ENCODE data around the gene UNCX. TPM values are rescaled to one million over a fixed set of nuclear protein-coding genes. Genes with fewer than 3 reads are reported as not detected.

Gene UNCX
- total and polyA plus RNA-seq, 9 donors = not detected

DNA sequence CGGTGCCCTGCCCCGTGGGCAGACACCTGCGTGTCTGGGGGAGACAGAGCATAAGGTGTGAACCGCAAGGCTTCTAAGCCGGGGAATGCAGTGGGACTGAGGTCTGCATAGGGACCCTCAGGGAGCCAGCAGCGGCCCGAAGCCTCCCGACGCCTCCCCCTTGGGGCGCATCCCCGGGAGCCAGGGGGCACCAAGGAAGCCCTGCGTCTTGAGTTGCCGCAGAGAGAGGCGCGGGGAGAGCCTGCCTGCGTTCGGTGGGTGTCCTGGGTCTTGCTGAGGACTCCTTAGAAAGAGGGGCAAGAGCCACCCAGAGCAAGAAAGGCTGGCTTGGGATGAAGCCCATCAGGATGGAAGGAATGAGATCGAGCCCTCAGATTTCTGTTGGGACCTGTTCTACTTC is 18.2 kb upstream of the UNCX start:
- Histone ChIP-seq H3K27me3 (ENCODE audit: control insufficient read depth, insufficient read depth, low read length) (peaks cover 75% of the 10 kb centered on the region), H3K36me3 (ENCODE audit: control insufficient read depth, insufficient read depth, low read length) (no peaks in the 10 kb centered on the region), H3K9me3 (replicated peaks; ENCODE audit: control insufficient read depth, low read depth, low read length) (no peaks in the 10 kb centered on the region), H3K27ac (ENCODE audit: low read length) (no peak overlapping the region), H3K4me3 (ENCODE audit: low read length) (no peak overlapping the region), H3K4me1 (ENCODE audit: control insufficient read depth, insufficient read depth, low read length) (peaks cover 13% of the 10 kb centered on the region)
- 70% methylated on average over 17 of the region's 18 CpGs for WGBS (ENCODE audit: insufficient coverage)
- DNase-seq = no peak

DNA sequence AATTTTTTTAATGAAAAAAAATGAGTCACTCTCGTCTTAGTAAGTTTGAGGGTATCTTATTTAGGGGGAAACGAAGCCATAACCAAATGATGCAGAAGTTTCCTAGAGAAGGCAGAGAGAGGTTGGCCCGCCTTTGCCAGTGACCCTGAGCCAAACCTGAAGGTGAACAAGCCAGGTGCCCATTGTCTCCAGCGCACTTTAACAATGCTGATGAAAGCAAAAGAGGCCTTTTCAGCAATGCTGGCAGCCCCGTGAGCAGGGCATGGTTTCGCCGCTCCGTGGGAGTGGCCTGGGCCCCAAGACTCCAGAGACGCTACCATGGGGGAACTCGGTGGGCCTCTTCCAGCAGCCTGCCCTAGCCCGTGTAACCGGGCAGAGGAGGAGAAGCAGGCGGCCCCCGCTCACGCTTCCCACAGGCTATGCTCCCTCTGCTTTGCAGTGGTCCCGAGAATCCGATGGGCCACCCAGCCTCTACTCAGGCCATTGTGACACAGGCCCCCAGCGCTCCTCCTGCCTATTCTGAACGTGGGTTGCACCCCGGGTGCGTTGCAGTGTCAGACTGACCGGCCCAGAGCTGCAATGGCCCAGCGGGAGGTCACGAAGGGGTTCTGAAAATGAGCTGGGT is 14.0 kb upstream of the UNCX start:
- no peak overlapping the region for H3K27ac ChIP-seq (ENCODE audit: low read length)
- no peak overlapping the region for H3K4me3 ChIP-seq (ENCODE audit: low read length)
- peaks cover 77% of the 10 kb centered on the region for H3K27me3 ChIP-seq (ENCODE audit: control insufficient read depth, insufficient read depth, low read length)
- no peaks in the 10 kb centered on the region for H3K9me3 ChIP-seq (replicated peaks; ENCODE audit: control insufficient read depth, low read depth, low read length)
- no peak for DNase-seq
- H3K4me1 ChIP-seq (ENCODE audit: control insufficient read depth, insufficient read depth, low read length) = no peaks in the 10 kb centered on the region
- WGBS (ENCODE audit: insufficient coverage) = 60% methylated on average over 23 of the region's 24 CpGs
- H3K36me3 ChIP-seq (ENCODE audit: control insufficient read depth, insufficient read depth, low read length) = no peaks in the 10 kb centered on the region

DNA sequence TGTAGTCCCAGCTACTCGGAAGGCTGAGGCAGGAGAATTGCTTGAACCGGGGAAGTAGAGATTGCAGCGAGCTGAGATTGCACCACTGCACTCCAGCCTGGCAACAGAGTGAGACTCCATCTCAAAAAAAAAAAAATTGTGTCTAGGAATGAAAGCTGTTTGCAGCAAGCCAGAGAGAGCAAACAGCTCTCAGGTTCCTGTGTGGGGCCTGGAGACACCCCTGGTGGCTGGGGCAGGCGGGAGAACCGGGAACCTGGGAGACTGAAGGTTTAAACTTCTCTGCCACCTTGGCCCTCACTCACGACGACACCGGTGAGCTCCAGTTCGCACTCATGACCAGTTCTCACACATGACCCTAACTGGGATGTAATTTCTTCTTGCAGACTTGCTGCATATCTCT is 13.2 kb upstream of the UNCX start:
- Histone ChIP-seq H3K4me1 (ENCODE audit: control insufficient read depth, insufficient read depth, low read length) (peaks cover 6% of the 10 kb centered on the region), H3K36me3 (ENCODE audit: control insufficient read depth, insufficient read depth, low read length) (no peaks in the 10 kb centered on the region), H3K9me3 (replicated peaks; ENCODE audit: control insufficient read depth, low read depth, low read length) (no peaks in the 10 kb centered on the region), H3K27ac (ENCODE audit: low read length) (no peak overlapping the region), H3K4me3 (ENCODE audit: low read length) (no peak overlapping the region), H3K27me3 (ENCODE audit: control insufficient read depth, insufficient read depth, low read length) (peaks cover 77% of the 10 kb centered on the region)
- DNase-seq = no peak
- 52% methylated on average over 4 of the region's 9 CpGs for WGBS (ENCODE audit: insufficient coverage)

DNA sequence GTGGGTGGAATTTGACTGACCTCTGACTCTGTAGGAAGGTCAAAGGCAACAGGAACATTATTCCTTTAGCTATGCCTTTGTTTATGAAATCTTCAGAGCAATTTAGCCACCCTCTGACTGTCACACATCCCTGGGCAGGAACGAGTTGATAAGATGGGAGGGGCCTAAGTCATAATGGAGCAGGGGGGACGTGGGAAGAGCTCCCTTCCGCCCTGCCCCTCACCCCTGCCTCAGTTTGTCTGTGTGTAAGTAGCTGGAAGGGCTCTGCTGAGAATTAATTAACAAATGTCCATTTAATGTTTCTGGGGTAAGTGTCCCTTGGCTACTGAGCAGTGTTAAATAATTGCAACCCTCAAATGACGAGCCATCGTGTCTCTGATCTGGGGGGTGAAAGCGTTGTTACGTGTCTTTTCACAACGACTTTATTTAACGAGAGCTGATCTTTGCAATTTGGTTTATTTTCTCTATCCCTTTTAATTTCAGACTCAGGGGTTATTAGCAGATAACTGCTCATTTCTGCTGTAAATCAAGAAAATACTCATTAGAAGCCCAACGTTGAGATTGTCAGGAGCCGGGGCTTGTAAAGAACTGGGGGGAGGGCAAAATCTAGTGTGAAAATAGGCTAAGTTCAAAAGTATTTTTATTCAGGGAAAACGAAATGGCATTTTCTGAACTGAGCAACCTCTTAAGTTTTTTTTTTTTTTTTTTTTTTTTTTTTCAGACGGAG is 12.5 kb upstream of the UNCX start:
- DNase-seq = no peak
- Histone ChIP-seq H3K4me1 (ENCODE audit: control insufficient read depth, insufficient read depth, low read length) (peaks cover 6% of the 10 kb centered on the region), H3K27me3 (ENCODE audit: control insufficient read depth, insufficient read depth, low read length) (peaks cover 78% of the 10 kb centered on the region), H3K9me3 (replicated peaks; ENCODE audit: control insufficient read depth, low read depth, low read length) (no peaks in the 10 kb centered on the region), H3K27ac (ENCODE audit: low read length) (no peak overlapping the region), H3K36me3 (ENCODE audit: control insufficient read depth, insufficient read depth, low read length) (no peaks in the 10 kb centered on the region), H3K4me3 (ENCODE audit: low read length) (no peak overlapping the region)
- 87% methylated on average over 7 of the region's 13 CpGs for WGBS (ENCODE audit: insufficient coverage)

DNA sequence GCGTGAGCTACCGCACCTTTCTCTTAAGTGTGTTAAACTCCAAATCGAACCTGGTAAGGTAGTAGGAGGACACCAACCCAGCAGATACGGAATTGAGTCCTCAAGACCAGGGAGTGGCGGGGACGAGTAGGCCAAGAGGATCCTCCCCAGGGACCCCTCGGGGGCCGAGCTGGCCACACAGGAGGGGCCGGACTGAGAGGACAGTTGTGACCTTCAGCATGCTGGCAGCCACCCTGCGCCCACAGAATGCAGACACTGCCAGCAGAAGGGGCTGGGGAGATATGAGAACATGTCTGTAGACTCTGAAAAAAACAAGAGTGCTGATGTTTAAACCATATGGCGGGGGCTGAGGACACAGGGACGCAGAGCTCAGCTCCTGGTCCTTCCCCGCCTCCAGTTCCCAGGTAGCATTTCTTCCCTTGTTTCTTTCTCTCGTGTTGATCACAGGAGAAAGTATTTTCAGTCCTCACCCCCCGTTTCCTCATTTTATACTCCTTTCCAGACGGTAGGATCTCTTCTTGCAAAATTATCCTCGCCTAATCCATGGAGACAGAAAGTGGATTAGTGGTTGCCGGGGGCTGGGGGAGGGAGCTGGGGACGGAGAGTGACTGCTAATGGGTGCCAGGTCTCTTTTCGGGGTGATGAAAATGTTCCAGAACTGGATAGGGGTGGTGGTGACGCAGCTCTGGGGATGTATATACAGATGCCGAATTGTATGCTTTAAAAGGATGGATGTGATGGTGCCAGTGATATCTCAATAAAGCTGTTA is 11.5 kb upstream of the UNCX start:
- WGBS (ENCODE audit: insufficient coverage) = 47% methylated on average over 14 of the region's 22 CpGs
- no peak overlapping the region for H3K27ac ChIP-seq (ENCODE audit: low read length)
- peaks cover 6% of the 10 kb centered on the region for H3K4me1 ChIP-seq (ENCODE audit: control insufficient read depth, insufficient read depth, low read length)
- no peak overlapping the region for H3K4me3 ChIP-seq (ENCODE audit: low read length)
- H3K9me3 ChIP-seq (replicated peaks; ENCODE audit: control insufficient read depth, low read depth, low read length) = no peaks in the 10 kb centered on the region
- H3K36me3 ChIP-seq (ENCODE audit: control insufficient read depth, insufficient read depth, low read length) = no peaks in the 10 kb centered on the region
- DNase-seq = no peak
- peaks cover 79% of the 10 kb centered on the region for H3K27me3 ChIP-seq (ENCODE audit: control insufficient read depth, insufficient read depth, low read length)

DNA sequence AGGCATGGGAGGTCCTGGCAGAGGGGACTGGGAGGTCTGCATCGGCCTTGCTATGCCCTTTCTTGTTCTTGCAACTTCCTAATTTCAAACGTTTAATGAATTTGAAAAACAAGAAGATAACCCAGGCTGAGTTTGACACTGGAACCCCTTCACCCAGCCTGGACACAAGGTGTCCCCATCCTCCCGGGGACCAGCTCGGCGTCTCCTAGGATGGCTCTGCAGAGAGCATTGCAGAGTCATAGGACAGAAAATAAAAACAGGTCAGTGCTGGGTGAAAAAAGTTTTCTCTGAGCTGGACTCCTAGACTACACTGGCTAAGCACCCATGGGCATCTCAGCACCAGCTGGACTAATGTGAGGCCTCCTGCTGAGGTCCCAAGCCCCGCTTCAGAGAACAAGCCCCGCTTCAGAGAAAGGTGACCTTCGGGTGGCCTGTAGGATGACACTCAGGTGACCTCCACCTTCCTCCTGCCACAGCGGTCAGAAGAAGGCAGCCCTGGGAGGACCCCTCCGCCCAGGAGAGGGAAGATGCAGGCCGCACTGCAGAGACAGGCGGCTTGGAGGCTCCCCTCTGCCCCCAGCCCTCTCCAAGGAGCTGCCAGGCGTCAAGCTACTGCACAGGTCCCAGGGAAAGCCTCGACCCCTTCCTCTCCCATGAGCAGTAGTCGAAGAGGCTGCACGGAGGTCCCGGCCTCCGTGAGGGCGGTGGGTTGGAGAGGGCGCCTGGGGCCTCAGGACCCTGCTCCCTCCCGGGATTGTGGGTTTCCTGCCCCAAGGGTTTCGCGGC is 9.3 kb upstream of the UNCX start:
- H3K36me3 ChIP-seq (ENCODE audit: control insufficient read depth, insufficient read depth, low read length) = no peaks in the 10 kb centered on the region
- 59% methylated on average over 16 of the region's 23 CpGs for WGBS (ENCODE audit: insufficient coverage)
- H3K4me1 ChIP-seq (ENCODE audit: control insufficient read depth, insufficient read depth, low read length) = peaks cover 6% of the 10 kb centered on the region
- no peaks in the 10 kb centered on the region for H3K9me3 ChIP-seq (replicated peaks; ENCODE audit: control insufficient read depth, low read depth, low read length)
- no peak for DNase-seq
- H3K4me3 ChIP-seq (ENCODE audit: low read length) = no peak overlapping the region
- peaks cover 95% of the 10 kb centered on the region for H3K27me3 ChIP-seq (ENCODE audit: control insufficient read depth, insufficient read depth, low read length)
- H3K27ac ChIP-seq (ENCODE audit: low read length) = no peak overlapping the region

DNA sequence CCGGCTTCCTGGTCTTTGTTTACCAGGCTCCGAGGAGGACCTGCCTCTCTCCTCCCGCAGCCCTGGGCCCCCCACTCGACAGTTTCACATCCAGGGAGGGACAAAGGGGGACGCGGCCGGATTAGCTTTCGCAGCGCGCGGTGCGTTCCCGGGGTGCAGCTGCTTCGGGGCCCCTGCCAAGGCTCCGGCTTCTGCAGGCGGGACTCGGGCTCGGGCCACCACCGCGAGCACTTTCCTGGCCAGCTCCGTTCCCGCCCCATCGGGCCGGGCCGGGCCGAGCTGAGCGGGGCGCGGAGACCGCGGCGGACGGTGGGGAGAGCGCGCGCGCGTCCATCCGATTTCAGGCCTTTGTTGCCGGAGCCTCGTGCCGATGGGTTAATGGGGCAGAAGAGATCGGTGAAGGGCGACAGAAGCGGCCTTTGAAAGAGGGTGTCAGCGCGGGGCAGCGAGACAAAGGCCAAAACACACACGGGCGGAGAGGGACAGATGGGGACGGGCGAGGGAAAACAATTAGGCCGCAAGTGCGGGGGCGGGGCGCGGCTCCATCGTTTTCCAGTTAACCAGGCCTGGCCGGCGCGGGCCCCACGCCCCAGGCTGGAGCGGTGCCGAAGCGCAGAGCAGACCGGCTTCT is 8.5 kb upstream of the UNCX start:
- 4% methylated on average over 60 of the region's 66 CpGs for WGBS (ENCODE audit: insufficient coverage)
- Histone ChIP-seq H3K27ac (ENCODE audit: low read length) (no peak overlapping the region), H3K4me1 (ENCODE audit: control insufficient read depth, insufficient read depth, low read length) (peaks cover 6% of the 10 kb centered on the region), H3K36me3 (ENCODE audit: control insufficient read depth, insufficient read depth, low read length) (no peaks in the 10 kb centered on the region), H3K27me3 (ENCODE audit: control insufficient read depth, insufficient read depth, low read length) (peaks cover 95% of the 10 kb centered on the region), H3K9me3 (replicated peaks; ENCODE audit: control insufficient read depth, low read depth, low read length) (no peaks in the 10 kb centered on the region), H3K4me3 (ENCODE audit: low read length) (no peak overlapping the region)
- peak; percentile 42 for DNase-seq

DNA sequence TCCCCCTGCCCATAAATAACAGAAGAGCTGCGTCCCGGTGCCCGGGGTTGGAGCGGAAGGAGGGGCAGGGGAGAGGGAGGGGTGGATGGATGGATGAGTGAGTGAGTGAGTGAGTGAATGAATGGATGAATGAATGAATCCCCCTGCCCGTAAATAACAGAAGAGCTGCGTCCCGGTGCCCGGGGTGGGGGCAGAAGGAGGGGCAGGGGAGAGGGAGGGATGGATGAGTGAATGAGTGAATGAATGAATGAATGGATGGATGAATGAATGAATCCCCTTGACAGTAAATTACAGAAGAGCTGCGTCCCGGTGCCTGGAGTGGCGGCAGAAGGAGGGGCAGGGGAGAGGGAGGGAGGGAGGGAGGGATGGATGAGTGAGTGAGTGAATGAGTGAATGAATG is 7.6 kb upstream of the UNCX start:
- no peak overlapping the region for H3K27ac ChIP-seq (ENCODE audit: low read length)
- 6% methylated on average over 4 of the region's 11 CpGs for WGBS (ENCODE audit: insufficient coverage)
- peaks cover 94% of the 10 kb centered on the region for H3K27me3 ChIP-seq (ENCODE audit: control insufficient read depth, insufficient read depth, low read length)
- H3K9me3 ChIP-seq (replicated peaks; ENCODE audit: control insufficient read depth, low read depth, low read length) = no peaks in the 10 kb centered on the region
- peaks cover 6% of the 10 kb centered on the region for H3K4me1 ChIP-seq (ENCODE audit: control insufficient read depth, insufficient read depth, low read length)
- no peaks in the 10 kb centered on the region for H3K36me3 ChIP-seq (ENCODE audit: control insufficient read depth, insufficient read depth, low read length)
- DNase-seq = no peak
- no peak overlapping the region for H3K4me3 ChIP-seq (ENCODE audit: low read length)

DNA sequence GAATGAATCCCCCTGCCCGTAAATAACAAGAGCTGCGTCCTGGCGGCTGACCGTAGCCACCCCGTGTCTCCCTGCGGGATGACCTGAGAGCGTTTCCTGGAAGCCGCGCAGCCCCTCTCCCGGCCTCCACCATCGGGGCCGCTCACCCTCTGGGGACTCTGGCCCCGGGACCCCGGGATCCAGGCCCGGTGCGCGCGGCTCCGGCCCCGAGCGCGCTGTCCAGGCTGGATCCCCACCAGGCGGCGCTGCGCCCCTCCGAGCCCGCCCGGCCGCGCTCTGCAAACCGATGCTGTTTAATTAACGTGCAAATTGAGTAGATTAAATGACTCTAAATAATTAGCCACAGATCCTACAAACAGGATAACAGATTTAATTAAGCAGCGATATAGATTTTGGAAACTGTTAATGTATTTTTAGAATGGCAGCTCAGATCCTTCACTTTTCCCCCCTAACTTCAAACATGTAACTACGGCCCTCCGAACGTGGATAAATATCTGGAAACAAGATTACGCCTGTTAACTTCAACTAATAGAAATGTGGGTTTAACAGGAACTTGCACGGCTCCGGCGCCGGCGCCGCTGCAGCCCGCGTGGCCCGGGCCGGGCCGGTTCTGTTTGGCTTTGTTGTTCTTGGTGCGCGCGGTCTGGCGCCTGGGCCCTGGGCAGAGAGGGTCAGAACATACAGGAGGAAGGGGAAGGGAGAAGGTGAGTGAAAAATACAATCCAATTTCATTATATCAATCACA is 7.1 kb upstream of the UNCX start:
- H3K36me3 ChIP-seq (ENCODE audit: control insufficient read depth, insufficient read depth, low read length) = no peaks in the 10 kb centered on the region
- DNase-seq = no peak
- H3K4me1 ChIP-seq (ENCODE audit: control insufficient read depth, insufficient read depth, low read length) = peaks cover 6% of the 10 kb centered on the region
- 3% methylated on average over 31 of the region's 52 CpGs for whole genome bisulfite sequencing (ENCODE audit: insufficient coverage)
- no peak overlapping the region for H3K27ac ChIP-seq (ENCODE audit: low read length)
- H3K4me3 ChIP-seq (ENCODE audit: low read length) = no peak overlapping the region
- no peaks in the 10 kb centered on the region for H3K9me3 ChIP-seq (replicated peaks; ENCODE audit: control insufficient read depth, low read depth, low read length)
- peaks cover 93% of the 10 kb centered on the region for H3K27me3 ChIP-seq (ENCODE audit: control insufficient read depth, insufficient read depth, low read length)

Measured in muscle of leg (tissue), 11 donors.